IPS-18a (cell line): Measurements from ENCODE around the gene WDR11.
"Not testable (repeated sequence)": the region's sequence is repeated elsewhere in the genome, so short reads cannot be mapped to it uniquely, and the experiment has no call there.

Experiments
- H3K27ac ChIP-seq: one replicate; pipeline ENCODE4 v1.5.1; 2013; ENCODE audit warnings: low read length
- H3K27me3 ChIP-seq: one replicate; pipeline ENCODE4 v1.6.1; 2013; ENCODE audit warnings: mild to moderate bottlenecking, low read length; ENCODE audit not compliant: control insufficient read depth, insufficient read depth
- H3K36me3 ChIP-seq: one replicate; pipeline ENCODE4 v1.6.1; 2013; ENCODE audit warnings: low read depth, low read length; ENCODE audit not compliant: control insufficient read depth
- H3K4me1 ChIP-seq: one replicate; pipeline ENCODE4 v1.6.1; 2013; ENCODE audit warnings: low read depth, low read length; ENCODE audit not compliant: control insufficient read depth
- H3K4me3 ChIP-seq: one replicate; pipeline ENCODE4 v1.5.1; 2013; ENCODE audit warnings: low read length
- H3K9ac ChIP-seq: one replicate; pipeline ENCODE4 v1.6.1; 2013; ENCODE audit warnings: mild to moderate bottlenecking, low read length, moderate library complexity
- H3K9me3 ChIP-seq: one replicate; pipeline ENCODE4 v1.6.1; 2013; ENCODE audit warnings: low read depth, low read length; ENCODE audit not compliant: control insufficient read depth

WDR11 gene

DNA sequence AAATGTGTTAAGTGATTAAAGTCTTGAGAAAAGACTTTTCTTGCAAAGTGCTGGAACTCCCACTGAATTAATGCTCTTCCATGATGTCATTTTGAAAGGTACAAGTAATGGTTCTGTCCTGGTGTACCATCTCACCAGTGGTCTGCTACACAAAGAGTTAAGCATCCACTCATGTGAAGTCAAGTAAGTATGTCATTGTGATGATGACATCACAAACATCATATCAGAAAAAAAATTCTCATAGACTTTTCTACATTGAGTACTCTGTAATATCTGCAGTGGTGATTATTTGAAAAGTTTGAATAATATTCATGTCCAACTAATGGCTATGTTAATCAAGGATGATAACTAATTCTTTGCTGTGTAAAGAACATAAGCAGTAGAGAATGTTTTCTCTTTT is 22.6 kb downstream of the WDR11 start:
- Histone ChIP-seq H3K9ac (no peak overlapping the region), H3K27me3 (no peaks in the 10 kb centered on the region), H3K4me3 (no peak overlapping the region), H3K4me1 (no peaks in the 10 kb centered on the region), H3K9me3 (no peaks in the 10 kb centered on the region), H3K36me3 (peaks cover 24% of the 10 kb centered on the region), H3K27ac (no peak overlapping the region)

DNA sequence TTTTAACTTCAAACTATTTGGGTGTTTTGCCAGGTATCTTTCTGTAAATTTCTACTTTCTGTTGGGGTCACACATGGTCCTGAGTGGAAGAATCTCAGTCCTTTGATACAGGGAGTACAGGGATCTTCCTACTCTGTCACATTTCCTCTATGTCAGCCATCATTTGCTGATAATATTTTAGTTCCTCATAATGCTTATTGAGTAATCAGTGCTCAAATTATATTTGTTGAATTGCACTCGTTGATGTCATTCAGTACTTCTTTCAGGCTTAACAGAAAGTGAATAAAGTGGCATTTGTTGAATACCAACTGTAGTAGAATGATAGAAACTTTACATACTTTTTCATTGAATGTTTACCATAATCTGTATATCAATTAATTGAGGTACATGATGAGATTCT is 31.9 kb downstream of the WDR11 start:
- no peaks in the 10 kb centered on the region for H3K27me3 ChIP-seq
- H3K27ac ChIP-seq: no peak overlapping the region
- peaks cover 26% of the 10 kb centered on the region for H3K36me3 ChIP-seq
- no peak overlapping the region for H3K9ac ChIP-seq
- no peaks in the 10 kb centered on the region for H3K4me1 ChIP-seq
- H3K4me3 ChIP-seq: no peak overlapping the region
- H3K9me3 ChIP-seq: no peaks in the 10 kb centered on the region

DNA sequence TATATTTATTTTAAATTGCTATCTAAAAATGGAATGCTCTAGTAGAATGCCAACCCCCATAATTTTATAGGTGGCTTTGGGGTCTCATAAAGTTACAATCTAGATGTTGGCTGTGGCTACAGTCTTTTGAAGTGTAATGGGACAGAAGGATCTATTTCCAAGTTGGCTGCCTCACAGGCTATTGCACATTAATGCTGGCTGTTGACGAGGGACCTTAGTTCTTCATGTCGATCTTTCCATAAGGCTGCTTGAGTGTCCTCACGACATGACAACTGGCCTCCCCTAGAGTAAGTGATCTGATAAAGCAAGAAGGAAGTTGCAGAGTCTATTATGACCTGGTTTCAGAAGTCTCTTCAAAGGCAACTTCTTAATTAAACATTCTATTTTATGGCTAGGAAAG is 36.3 kb downstream of the WDR11 start:
- H3K9ac ChIP-seq: no peak overlapping the region
- no peaks in the 10 kb centered on the region for H3K4me1 ChIP-seq
- no peaks in the 10 kb centered on the region for H3K27me3 ChIP-seq
- H3K36me3 ChIP-seq: peaks cover 38% of the 10 kb centered on the region
- H3K9me3 ChIP-seq: no peaks in the 10 kb centered on the region
- H3K27ac ChIP-seq: no peak overlapping the region
- H3K4me3 ChIP-seq: no peak overlapping the region

DNA sequence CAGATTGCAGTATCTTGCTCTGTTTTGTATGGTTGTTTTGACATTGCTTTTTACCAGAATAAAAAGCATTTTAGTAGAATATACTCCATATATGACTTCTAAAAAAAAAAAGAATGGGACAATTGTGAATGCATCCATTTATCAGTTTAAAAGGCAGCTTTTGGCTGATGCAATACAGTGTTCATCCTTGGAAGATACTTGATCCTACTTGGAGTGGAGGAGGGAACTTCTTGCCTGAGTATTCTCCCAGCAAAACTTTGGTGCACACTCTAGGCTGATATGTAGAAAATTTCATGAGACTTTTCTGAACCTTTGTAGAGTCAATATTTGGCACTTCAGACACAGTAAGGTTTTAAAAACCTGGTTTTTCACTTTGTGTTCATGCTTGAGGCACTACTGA is 40.2 kb downstream of the WDR11 start:
- Histone ChIP-seq H3K27me3 (no peaks in the 10 kb centered on the region), H3K4me1 (no peaks in the 10 kb centered on the region), H3K36me3 (peaks cover 26% of the 10 kb centered on the region), H3K4me3 (no peak overlapping the region), H3K9ac (no peak overlapping the region), H3K27ac (no peak overlapping the region), H3K9me3 (no peaks in the 10 kb centered on the region)

DNA sequence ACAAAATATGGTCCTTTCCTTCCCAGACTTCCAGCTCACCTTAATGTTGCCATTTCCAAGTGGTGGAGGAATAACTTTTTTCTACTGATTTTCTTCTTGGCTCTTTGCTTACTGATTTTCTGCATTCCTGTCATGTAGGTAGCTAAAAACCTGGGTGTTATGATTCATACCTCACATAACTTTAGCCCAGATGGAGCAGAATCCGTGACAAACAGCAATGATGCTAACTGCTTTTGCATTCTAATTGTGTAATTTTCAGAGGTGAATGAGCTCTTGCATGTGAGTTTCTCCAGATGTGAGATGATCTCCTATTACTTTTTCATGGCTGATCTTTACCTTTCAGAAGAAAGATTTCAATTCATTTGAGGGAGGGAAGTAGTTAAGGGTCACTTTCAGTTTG is 43.4 kb downstream of the WDR11 start:
- H3K4me1 ChIP-seq: no peaks in the 10 kb centered on the region
- H3K27me3 ChIP-seq: no peaks in the 10 kb centered on the region
- H3K36me3 ChIP-seq: peaks cover 14% of the 10 kb centered on the region
- H3K9me3 ChIP-seq: no peaks in the 10 kb centered on the region
- no peak overlapping the region for H3K4me3 ChIP-seq
- no peak overlapping the region for H3K9ac ChIP-seq
- H3K27ac ChIP-seq: no peak overlapping the region

DNA sequence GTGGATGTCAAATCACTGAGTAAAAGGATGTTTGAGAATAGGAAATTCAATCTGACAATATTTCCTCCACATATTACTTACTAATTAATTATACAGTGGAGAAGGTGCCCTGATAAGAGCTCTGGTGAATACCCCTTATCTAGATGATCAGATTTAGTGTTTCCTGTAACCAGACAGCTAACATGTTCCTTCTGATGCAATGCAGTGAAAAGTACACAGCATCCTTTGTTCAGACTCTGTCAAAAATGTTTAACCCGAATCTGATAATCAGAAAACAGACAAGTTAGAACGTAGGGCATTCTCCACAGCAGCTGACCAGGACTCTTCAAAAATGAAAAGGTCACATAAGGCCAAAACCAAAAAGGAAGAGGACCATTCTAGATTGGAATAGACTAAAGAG is 46.2 kb downstream of the WDR11 start:
- no peak overlapping the region for H3K4me3 ChIP-seq
- H3K9ac ChIP-seq: no peak overlapping the region
- no peak overlapping the region for H3K27ac ChIP-seq
- no peaks in the 10 kb centered on the region for H3K27me3 ChIP-seq
- no peaks in the 10 kb centered on the region for H3K4me1 ChIP-seq
- H3K9me3 ChIP-seq: no peaks in the 10 kb centered on the region
- peaks cover 12% of the 10 kb centered on the region for H3K36me3 ChIP-seq

DNA sequence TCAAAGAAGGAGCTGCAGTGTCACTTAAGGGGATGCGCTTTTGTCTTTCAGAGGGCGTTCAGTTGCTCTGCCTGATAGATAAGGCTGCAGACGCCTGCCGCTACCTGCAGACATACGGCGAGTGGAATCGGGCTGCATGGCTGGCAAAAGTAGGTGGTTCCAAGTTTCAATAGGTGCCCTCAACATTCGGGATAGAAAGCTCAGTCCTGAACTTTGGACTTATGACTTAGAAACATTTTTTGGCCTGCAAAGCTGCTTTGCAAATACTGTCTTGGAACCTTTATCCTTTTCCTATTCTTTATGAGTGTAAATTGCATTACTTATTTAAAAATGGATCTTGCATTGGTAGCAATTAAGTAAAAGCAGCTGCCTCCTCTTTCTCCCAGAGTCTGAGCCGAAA is 54.1 kb downstream of the WDR11 start:
- Histone ChIP-seq H3K4me3 (no peak overlapping the region), H3K9me3 (peaks cover 6% of the 10 kb centered on the region), H3K27ac (no peak overlapping the region), H3K27me3 (no peaks in the 10 kb centered on the region), H3K4me1 (no peaks in the 10 kb centered on the region), H3K9ac (no peak overlapping the region), H3K36me3 (peaks cover 68% of the 10 kb centered on the region)

DNA sequence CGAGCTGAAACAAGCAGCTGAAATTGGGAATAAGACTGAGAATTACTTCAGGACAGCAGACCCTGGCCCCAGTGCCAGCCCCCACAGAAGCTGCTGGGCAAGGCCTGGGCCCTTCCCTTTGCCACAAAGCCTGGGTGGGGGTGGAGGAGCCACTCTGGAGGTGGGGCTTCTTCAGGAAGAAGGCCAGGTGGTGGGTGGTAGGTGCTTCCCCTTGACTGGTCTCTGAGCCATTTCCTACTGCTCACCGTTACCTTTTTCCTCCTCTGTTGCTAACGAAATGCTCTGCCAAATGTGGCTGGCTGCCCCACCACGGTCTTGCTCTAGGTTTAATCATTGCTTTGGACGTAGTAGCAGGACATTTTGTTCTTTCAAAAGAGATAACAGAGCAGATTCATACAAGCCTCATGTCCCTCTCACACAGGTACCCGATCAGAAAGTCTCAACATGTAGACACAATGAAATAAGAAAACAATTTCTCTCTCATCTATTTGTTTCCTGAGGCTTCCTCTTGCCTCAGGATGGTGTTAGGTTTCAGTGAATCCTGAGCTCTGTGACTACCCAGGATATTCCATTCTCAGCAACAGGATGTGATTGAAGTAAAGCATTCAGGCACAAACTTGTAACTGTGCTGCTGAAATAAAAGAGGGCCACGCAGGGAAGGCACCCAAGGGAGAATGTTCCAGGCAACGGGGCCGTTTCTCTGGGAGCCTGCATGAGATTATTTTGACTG is 66.5 kb downstream of the WDR11 start:
- Histone ChIP-seq H3K27ac (no peak overlapping the region), H3K9me3 (no peaks in the 10 kb centered on the region), H3K9ac (no peak overlapping the region), H3K4me1 (no peaks in the 10 kb centered on the region), H3K27me3 (no peaks in the 10 kb centered on the region), H3K4me3 (no peak overlapping the region), H3K36me3 (no peaks in the 10 kb centered on the region)

DNA sequence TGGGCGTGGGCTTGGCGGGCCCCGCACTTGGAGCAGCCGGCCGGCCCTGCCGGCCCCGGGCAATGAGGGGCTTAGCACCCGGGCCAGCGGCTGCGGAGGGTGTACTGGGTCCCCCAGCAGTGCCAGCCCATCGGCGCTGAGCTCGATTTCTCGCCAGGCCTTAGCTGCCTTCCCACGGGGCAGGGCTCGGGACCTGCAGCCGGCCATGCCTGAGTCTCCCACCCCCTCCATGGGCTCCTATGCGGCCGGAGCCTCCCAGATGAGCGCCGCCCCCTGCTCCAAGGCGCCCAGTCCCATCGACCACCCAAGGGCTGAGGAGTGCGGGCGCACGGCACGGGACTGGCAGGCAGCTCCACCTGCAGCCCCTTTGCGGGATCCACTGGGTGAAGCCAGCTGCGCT is 72.7 kb downstream of the WDR11 start:
- not testable (repeated sequence) for H3K27ac ChIP-seq, H3K9me3 ChIP-seq, H3K36me3 ChIP-seq, H3K4me1 ChIP-seq, H3K27me3 ChIP-seq, H3K4me3 ChIP-seq, H3K9ac ChIP-seq

DNA sequence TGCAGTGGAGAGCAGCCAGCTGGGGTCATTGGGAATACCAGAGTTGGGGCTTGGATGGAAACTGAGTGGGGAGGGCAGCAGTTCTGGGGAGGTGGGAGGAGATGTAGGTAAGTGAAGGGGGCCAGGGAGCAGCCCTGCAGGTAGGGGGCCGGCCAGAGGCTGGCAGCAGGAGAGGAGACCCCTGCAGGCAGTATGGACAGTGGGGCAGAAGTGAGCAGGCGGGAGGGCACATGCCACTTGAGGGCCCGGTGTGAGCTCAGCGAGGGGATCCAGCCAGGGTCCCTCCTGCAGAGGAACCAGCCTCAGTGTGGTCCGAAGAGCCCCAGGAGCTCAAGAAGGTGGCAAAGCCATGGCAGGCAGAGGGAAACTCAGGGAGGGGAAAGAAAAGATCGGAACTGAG is 75.4 kb downstream of the WDR11 start:
- H3K27ac ChIP-seq: no peak overlapping the region
- H3K36me3 ChIP-seq: no peaks in the 10 kb centered on the region
- no peak overlapping the region for H3K4me3 ChIP-seq
- H3K4me1 ChIP-seq: no peaks in the 10 kb centered on the region
- no peaks in the 10 kb centered on the region for H3K9me3 ChIP-seq
- H3K27me3 ChIP-seq: no peaks in the 10 kb centered on the region
- no peak overlapping the region for H3K9ac ChIP-seq

DNA sequence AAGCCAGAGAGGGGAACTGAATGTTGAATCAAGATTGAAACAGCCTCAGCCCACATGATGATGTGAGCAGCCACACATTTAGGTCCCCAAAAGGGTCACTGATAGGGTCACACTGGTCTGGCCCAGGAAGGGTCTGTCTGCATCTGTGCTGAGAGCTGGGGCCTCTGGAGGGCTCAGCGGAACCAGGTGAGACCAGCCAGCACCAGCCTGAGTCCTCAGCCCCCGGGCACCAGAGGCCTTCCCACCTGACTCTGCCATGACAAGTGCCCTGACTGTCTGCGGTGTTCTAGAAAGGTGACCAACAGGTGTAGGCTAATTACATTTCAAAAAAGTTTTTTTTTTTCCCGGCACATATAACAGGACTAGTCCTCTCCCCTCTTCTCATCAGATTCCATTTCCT is 76.2 kb downstream of the WDR11 start:
- Histone ChIP-seq H3K27ac (no peak overlapping the region), H3K27me3 (no peaks in the 10 kb centered on the region), H3K4me1 (no peaks in the 10 kb centered on the region), H3K4me3 (no peak overlapping the region), H3K9me3 (no peaks in the 10 kb centered on the region), H3K9ac (no peak overlapping the region), H3K36me3 (no peaks in the 10 kb centered on the region)

DNA sequence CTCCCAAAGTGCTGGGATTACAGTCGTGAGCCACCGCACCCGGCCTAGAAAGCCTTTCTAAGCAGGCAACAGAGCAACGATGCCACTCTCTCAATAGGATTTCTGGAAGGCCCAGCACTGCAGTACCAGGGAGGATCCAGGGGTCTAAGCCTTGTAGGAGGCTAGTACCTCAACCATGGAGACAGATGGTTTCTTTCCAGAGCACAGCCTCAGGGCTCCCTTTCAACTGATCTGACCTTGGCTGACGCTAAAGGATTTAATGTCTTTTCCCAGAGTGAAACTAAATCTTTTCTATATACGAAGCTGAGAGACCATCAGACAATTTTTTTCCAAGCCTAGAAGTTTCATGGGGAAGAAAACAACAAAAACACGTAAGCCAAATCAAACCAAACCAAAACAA is 78.0 kb downstream of the WDR11 start:
- Histone ChIP-seq H3K4me1 (no peaks in the 10 kb centered on the region), H3K27ac (no peak overlapping the region), H3K9ac (no peak overlapping the region), H3K9me3 (no peaks in the 10 kb centered on the region), H3K4me3 (no peak overlapping the region), H3K36me3 (no peaks in the 10 kb centered on the region), H3K27me3 (no peaks in the 10 kb centered on the region)
